SW 1271 (cell line): Measurements from ENCODE around the gene SLC2A4.
"Not testable (repeated sequence)": the region's sequence is repeated elsewhere in the genome, so short reads cannot be mapped to it uniquely, and the experiment has no call there.

Source experiments
- DNase-seq, 2 experiments: peaks; one replicate each; lab custom pipeline; 2025; lab: John Stamatoyannopoulos, UW

SLC2A4 gene

GRCh38 chr17:7324438-7324779 is 42.9 kb downstream of the SLC2A4 start:
- DNase-seq, result no peak

- no peak for DNase-seq
Observed at GRCh38 chr17:7325031-7325528, 43.6 kb downstream of the SLC2A4 start.

GRCh38 chr17:7326186-7326585 is 44.7 kb downstream of the SLC2A4 start:
- no peak for DNase-seq

GRCh38 chr17:7327056-7327455 is 45.5 kb downstream of the SLC2A4 start:
- DNase-seq, result no peak

GRCh38 chr17:7327501-7327900 is 46.0 kb downstream of the SLC2A4 start:
- DNase-seq, result no peak

GRCh38 chr17:7328009-7328408 is 46.5 kb downstream of the SLC2A4 start:
- no peak for DNase-seq

- no peak for DNase-seq
Observed at GRCh38 chr17:7328840-7329373, 47.4 kb downstream of the SLC2A4 start, which contains the start of gene NEURL4. Gene NEURL4 (minus strand): TSS chr17:7329335. CDS start chr17:7329312, 23 bp downstream.

GRCh38 chr17:7329374-7329996 is 48.0 kb downstream of the SLC2A4 start:
- peak; percentile 98 for DNase-seq

GRCh38 chr17:7329997-7330637 is 48.6 kb downstream of the SLC2A4 start:
- peak; percentile 24 to 82 for DNase-seq

- no peak for DNase-seq
Observed at GRCh38 chr17:7330638-7331015, 49.1 kb downstream of the SLC2A4 start.

GRCh38 chr17:7332111-7332510 is 50.6 kb downstream of the SLC2A4 start:
- DNase-seq, result no peak

- not testable (repeated sequence) for DNase-seq
Observed at GRCh38 chr17:7332600-7333069, 51.1 kb downstream of the SLC2A4 start.

- DNase-seq, result no peak
Observed at GRCh38 chr17:7334938-7335538, 53.5 kb downstream of the SLC2A4 start.

- DNase-seq, result not testable (repeated sequence)
Observed at GRCh38 chr17:7335765-7336164, 54.2 kb downstream of the SLC2A4 start.

GRCh38 chr17:7336240-7337175 is 55.0 kb downstream of the SLC2A4 start, which contains the start of gene ACAP1:
Gene ACAP1 (plus strand): TSS chr17:7336529. CDS start chr17:7336735, 206 bp downstream.
- no peak for DNase-seq

GRCh38 chr17:7337600-7337999 is 56.1 kb downstream of the SLC2A4 start:
- not testable (repeated sequence) for DNase-seq
